Skin epidermis (tissue), 12 donors: ENCODE results near the gene ZNF330.

Source experiments
- H3K27ac ChIP-seq, 21 experiments: fragments of 200-600 bp; sonication (generic) in 11 of 21; one replicate each; pipeline ENCODE4 v1.5.0; 2020; ENCODE audit warnings: mild to moderate bottlenecking in 3 of 21, inconsistent platforms in 2 of 21, moderate library complexity in 2 of 21
- H3K4me3 ChIP-seq, 7 experiments: fragments of 200-600 bp; sonication (generic) in 2 of 7; one replicate each; pipeline ENCODE4 v1.5.0; 2020; ENCODE audit warnings: inconsistent platforms in 2 of 7, mild to moderate bottlenecking in 2 of 7, moderate library complexity in 1 of 7

The ZNF330 gene

GRCh38 chr4:141229408-141230101, 8.9 kb downstream of the ZNF330 start:
- H3K27ac ChIP-seq = no peak overlapping the region
- no peak overlapping the region for H3K4me3 ChIP-seq

GRCh38 chr4:141233673-141234072, 13.0 kb downstream of the ZNF330 start:
- no peak overlapping the region for H3K27ac ChIP-seq
- no peak overlapping the region for H3K4me3 ChIP-seq

DNA sequence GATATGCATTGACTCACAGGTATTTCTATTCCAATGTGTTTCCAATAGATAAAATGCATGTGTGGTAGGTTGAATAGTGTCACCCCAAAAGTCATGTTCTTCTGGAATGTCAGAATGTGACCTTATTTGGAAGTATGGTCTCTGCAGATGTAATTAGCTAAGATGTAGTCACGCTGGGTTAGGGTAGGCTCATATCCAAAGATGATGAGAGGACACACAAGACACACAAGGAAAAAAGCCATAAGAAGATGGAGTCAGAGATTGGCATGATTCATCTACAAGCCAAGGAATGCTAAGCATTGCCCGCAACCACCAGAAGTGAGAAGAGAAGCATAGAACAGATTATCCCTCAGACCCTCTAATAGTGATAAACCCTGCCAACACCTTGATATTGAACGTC, 17.5 kb downstream of the ZNF330 start:
- H3K27ac ChIP-seq = no peak overlapping the region
- H3K4me3 ChIP-seq = no peak overlapping the region

DNA sequence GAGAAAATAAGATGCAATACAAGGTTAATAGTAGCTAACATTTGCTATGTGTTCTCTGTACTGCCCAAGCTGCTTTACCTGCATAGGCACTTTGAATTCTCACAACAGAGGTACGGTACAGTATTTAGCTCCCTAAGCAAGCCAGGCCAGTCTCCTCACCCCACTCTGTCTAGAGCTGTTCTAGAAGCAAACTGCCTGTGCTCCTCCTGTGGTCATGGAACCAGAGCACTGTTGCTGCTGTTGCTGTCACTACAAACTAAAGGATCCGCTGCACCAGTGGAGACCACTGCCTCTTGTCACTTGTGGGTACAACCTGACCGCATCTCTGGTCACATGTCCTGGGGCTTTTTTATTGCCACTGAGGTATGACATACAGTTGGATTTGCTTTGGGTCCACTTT, 19.6 kb downstream of the ZNF330 start:
- Histone ChIP-seq H3K4me3 (no peak overlapping the region), H3K27ac (no peak overlapping the region)

GRCh38 chr4:141240671-141241070, 20.0 kb downstream of the ZNF330 start:
- H3K27ac ChIP-seq = no peak overlapping the region

GRCh38 chr4:141241986-141242385, 21.3 kb downstream of the ZNF330 start:
- Histone ChIP-seq H3K4me3 (no peak overlapping the region), H3K27ac (no peak overlapping the region)

More at GRCh38 chr4:141240671-141241070, 20.0 kb downstream of the ZNF330 start:
- H3K4me3 ChIP-seq = no peak overlapping the region

- H3K27ac ChIP-seq = no peak overlapping the region
- no peak overlapping the region for H3K4me3 ChIP-seq
Measured at GRCh38 chr4:141244419-141244818, 23.7 kb downstream of the ZNF330 start.

DNA sequence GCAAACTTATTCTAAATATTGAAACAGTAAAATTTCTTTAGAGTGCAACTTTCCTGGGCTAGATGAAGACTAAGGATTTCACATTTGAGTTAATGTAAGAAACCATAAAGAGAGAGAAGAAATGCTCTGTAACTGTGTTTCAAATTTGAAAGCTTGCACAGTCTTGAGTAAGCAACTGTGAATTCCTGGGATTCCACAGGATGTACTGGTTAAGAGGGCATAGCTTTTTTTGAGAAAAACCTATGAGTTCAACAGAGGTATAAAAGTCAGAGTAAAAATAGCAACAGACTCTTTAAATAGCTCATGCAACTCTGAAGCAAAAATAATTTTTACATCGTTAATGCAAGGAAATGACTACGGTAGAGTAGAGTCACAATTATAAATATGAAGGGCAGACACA, 25.5 kb downstream of the ZNF330 start:
- Histone ChIP-seq H3K27ac (no peak overlapping the region), H3K4me3 (no peak overlapping the region)

DNA sequence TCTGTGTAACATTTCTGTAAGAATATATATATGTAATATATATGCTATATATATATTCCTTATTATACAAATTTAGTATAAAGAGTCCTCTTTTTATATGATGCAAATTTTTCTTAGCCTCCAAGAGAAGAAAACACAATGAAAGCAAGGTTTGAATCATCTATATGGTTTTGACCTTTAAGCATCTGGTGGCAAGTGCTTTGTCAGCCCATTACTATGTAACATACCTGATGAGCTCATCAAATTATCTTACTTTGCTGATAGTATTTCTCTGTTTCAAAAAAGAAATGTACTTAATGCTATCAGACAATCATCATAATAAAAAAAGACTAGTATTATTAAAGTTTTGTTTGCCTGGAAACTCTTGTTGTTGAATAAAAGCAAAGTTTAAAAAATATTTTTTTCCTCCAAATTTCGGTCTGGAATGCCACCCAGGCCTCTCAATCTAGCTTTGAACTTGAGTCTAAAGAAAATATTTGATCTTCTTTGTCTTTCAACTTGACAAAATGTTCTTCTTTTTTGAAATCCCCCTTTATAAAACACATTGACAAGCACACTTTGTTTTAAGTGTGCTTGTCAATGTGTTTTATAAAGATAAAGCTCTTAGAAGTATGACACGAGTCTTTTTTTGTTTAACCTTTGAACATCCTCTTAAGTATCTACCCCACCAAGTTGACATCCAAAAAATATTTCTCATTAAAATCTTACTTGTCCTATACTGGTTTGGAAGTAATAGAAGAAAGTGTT, 26.2 kb downstream of the ZNF330 start:
- no peak overlapping the region for H3K27ac ChIP-seq
- no peak overlapping the region for H3K4me3 ChIP-seq

GRCh38 chr4:141247430-141247780, 26.7 kb downstream of the ZNF330 start:
- H3K4me3 ChIP-seq = no peak overlapping the region
- H3K27ac ChIP-seq = no peak overlapping the region

DNA sequence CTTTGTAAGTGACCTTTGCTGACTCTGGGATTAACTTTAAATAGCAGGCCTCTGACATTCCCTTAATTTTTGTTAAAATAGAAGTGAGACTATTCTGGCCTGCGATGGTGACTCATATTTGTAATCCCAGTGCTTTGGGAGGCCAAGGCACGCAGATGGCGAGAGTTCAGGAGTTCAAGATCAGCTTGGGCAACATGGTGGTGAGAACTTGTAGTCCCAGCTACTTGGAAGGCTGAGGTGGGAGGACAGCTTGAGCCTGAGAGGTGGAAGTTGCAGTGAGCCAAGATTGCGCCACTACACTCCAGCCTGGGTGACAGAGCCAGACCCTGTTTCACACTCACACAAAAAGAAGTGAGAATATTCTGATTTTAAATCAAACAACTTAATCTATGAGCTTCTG, 27.3 kb downstream of the ZNF330 start:
- Histone ChIP-seq H3K27ac (no peak overlapping the region), H3K4me3 (no peak overlapping the region)

DNA sequence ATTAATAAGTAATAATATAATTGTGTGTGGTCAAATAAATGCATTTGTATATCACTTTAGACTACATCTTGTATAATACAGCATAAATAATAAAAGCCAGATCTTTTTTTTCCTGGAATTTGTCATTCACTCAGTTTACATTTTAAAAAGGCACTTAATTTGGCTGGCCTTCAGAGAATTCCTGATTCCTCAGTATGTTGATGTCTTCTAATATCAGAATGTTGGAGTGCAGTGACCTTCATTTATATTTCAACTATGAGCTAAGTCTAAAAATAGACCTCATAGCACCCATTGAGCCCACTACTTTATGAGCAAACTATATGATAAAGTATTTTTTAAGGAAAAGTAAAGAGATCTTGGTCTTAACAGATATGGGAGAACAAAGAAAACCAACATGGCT, 27.8 kb downstream of the ZNF330 start:
- H3K27ac ChIP-seq = no peak overlapping the region
- no peak overlapping the region for H3K4me3 ChIP-seq

DNA sequence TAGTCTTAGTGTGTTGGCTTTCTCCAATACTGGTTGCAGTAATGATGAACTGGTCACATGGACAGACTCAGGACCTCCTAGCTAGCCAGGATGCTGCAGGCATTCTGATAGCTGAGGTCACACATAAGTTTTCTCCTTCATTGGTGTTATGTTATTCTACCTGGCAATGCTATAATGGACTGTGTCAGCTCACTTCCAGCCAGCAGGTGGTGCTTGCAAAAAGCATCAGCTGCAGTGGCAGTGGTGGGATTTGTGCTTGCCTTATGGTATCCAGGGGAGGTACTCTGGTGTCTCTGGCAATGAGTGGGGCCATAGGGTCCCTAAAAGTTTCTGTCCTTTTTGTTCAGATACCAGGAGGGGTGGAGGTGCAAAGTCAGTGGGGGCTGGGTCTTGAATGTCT, 33.6 kb downstream of the ZNF330 start:
- Histone ChIP-seq H3K4me3 (no peak overlapping the region), H3K27ac (no peak overlapping the region)

DNA sequence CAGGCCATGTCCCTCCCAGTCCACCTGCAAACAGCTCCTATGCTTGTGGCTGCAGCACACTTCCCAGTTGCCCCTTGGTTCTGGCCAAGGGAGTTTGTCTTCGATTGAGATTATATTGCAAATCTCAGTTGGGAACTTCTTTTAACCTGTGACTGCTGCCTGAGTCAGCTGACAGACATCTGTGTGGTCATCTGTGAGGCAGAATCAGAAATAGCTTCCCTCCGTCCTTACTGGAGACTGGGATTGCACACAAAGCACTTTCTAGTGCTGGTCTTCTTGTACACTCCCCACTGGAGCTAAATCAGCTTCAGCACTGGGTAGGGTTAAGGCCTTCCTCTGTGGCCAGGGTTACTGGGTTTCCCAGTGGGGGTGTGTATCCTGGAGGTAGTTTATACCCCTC, 34.3 kb downstream of the ZNF330 start:
- no peak overlapping the region for H3K27ac ChIP-seq
- H3K4me3 ChIP-seq = no peak overlapping the region

DNA sequence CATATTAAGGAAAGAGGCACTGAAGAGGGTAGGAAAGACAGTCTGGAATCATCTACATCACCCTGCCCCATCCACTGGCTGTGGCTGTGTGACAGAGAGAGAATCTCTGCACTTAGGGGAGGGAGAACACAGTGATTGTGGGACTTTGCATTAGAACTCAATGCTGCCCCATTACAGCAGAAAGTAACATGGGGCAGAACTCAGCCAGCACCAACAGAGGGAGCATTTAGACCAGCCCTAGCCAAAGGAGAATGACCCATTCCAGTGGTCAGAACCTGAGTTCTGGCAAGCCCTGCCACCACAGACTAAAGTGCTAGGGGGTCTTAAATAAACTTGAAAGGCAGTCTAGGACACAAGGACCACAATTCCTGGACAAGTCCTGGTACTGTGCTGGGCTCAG, 37.9 kb downstream of the ZNF330 start:
- H3K4me3 ChIP-seq = no peak overlapping the region
- no peak overlapping the region for H3K27ac ChIP-seq

GRCh38 chr4:141275834-141276233, 55.1 kb downstream of the ZNF330 start:
- Histone ChIP-seq H3K27ac (no peak overlapping the region), H3K4me3 (no peak overlapping the region)

GRCh38 chr4:141283152-141283551, 62.5 kb downstream of the ZNF330 start:
- Histone ChIP-seq H3K27ac (no peak overlapping the region), H3K4me3 (no peak overlapping the region)

DNA sequence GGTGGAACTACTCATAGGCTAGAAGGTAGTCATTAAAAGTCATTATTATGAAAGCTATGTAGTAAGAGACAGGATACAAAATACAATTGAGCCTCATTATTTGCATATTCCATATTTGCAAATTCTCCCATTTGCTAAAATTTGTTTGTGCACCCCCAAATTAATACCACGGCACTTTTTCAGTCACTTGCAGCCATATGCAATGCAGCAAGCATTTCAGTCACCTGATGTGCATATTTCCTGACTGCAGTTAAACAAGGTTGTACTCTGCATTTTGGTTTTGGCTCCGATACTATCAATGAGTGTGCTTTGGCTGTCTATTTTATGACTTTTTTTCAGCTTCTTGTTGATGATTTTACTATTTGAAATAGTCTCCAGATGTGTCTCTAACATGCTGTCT, 62.9 kb downstream of the ZNF330 start:
- Histone ChIP-seq H3K27ac (no peak overlapping the region), H3K4me3 (no peak overlapping the region)
